Activated naive CD4-positive, alpha-beta T cell treated with anti-CD3 and anti-CD28 coated beads, Interleukin-2, amount 50 U/mL, for 16 hours (primary cell): ENCODE data around the gene MED27.

Source experiments
- DNase-seq: peaks from one replicate; pipeline ENCODE4 v3.0.0-alpha.2; 2020

MED27 gene

DNA sequence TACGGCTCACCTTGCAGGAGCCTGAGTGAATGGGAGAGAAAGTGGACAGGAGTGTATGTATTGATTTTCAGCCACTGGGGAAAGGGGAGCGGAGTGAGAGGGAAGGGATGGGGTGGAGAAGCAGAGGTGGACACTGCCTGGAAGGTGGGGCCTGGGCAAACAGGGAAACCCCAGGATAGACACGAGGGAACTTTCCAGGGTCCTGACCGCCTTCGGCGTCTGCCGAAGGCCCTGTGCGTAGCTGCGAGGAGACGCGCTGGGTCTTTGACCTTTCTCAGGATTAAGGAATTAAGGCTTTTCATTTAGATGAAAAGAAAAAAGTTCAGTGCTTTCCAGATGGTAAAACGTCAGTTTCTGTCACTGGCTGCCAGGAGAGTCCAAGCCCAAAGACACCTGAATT, 205.2 kb downstream of the MED27 start:
- DNase-seq, result no peak

DNA sequence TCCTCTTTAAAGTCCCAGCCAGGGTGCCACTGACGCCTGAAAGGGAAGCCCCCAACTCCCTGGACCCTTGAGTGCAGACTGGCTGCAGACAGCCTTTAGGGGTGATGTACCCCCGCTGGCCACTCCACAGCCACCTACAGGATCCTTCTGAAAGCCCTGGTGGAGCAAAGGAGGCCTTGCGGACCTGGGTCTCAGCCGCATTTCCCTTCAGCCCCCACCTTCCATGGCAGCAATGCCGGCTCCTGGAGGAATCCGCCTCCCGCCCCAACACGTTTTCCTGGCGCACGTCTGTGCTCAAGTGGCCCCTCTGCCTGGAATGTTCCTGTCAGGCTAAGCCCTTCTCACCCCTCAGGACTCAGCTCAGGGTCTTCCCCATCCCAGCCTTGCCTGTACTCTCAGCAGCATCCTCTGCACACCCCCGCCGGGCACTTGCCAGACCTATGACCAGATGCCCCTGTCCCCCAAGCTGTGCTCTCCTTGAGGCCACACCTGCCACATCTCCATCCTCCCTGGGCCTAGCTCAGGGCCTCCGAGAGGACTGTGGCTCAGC, 205.7 kb downstream of the MED27 start:
- no peak for DNase-seq

DNA sequence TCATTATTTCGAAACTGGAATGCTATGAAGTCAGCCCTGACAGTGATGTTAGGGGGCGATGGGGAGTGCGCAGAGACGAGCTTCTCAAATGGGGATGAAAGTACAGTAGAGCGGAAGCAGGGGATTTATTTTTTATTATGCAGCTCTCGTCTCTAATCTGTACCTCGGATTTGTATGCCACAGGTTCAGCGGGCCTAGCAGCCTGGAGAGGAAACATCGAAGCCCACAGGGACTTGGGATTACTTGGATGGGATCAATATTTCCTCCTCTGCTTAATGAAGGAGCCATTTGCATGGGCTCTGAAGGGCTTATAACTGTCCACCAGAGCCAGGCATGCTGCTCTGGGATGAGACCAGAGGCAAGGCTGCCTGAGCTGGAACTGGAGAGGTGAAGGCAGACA, 206.3 kb downstream of the MED27 start:
- no peak for DNase-seq

DNA sequence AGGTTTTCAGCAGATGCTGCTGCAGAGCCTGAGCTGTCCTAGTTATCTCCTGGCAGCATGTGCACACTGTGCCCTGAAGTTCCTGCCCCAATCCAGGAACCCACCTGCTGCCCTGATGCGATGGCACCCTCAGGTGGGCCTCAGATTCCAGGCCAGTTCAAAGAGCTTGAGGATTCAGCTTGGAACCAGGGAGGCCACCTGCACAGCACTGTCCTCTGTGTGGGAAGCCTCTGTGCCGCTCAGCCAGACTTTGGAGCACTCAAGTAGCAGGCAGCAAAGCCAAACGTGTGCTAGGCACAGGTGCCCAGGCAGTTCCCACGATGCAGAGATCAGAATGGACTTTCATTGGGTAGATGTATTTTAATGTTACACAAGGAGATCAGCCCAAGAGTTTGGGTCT, 207.0 kb downstream of the MED27 start:
- DNase-seq, result no peak

DNA sequence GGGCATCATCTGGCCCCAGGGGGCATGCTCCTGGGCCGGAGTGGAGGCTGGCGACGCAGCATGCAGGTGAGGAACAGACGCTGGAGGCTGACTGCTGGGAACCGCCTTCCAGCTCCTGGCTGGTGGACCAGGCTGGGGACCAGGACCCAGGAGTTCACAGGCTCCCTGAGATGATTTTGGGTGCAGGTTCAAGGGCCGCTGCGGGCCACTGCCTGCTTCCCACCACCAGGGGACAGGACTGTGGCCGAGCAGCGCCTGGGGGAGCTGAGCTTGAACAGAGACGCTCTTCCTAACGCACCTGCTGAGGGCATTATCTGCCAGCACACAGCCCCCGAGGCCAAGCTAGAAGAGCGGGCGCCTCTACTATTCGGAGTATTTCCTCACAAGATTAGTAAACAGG, 207.7 kb downstream of the MED27 start:
- no peak for DNase-seq

DNA sequence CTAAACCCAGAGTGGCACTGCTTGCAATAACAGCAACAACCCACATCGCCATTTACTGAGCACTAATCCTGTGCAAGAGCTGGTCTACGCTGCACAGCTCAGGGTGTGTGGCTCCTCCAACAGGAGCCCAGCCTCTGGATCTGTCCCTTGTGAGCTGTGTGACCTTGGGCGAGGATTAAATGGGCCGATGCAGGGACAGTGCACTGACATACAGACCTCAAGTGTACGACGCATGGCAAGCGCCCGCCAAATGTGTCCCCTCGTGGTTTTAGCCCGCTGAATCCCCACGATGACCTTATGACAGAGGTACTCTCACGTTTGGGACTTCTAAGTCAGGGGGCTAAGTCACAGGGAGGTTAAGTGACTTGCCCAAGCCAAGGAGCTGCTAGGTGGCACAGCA, 209.5 kb downstream of the MED27 start:
- no peak for DNase-seq

DNA sequence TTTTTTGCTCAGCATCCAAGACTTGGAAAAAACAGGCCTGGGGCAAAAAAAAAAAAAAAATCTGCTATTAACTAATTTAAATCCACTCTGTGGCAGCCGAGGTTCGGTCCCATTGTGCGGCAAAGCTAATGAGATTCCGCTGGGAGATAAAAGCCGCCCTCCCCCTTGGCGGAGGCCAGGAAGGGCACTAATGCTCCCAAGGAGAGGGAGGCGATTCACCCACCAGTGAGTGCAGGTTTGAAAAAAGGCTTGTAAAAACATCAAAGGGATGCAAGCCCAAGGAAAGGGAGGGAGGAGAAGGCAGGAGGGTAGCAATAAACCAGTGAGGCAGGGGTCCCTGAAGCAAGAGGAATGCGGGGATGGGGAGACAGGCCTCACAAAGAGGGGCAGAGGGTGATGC, 210.3 kb downstream of the MED27 start:
- no peak for DNase-seq

DNA sequence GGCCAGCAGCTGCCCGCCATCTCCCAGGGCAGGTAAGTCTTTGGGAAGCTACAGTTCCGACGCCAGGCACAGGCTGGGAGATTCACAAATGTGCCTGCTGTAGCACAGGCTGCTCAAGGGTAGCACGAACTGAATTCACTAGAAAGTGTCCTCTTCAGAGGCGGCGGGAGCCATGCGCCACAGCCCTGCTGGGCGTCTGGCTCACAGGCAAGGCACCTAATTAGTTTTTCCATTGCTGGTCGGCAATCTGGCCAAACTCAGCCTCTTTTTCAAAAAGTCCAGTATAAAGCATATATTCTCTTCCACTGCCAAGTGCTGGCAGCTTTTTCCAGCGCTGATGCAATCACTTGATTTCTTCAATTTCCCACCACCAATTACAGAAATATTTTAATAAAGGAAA, 210.9 kb downstream of the MED27 start:
- DNase-seq, result no peak

DNA sequence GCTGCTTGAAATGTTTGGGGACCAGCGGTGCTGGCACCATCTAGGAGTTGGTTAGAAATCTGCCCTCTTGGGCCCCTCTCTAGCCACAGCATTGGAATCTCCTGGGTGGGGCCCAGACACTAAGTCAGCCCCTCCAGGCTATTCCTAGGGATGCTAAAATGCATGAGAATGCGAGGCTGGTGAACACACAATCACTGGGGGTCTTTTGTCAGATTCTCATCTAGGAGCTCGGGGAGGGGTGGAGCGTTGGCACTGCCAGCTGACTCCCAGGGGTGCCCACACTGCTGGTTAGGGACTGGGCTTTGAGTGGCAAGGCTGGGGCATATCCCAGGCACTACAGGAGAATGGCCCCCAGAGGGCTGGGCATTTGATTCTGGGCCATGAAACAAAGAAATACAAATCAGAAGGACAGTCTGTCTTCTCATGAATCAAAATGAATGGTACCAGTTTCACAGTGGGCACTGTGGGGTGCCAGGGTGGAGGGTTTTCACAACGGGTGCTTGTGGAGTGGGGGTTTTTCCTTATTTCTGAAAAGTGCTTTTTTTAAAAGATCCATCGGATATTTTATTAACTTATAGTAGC, 212.0 kb downstream of the MED27 start:
- DNase-seq, result no peak

DNA sequence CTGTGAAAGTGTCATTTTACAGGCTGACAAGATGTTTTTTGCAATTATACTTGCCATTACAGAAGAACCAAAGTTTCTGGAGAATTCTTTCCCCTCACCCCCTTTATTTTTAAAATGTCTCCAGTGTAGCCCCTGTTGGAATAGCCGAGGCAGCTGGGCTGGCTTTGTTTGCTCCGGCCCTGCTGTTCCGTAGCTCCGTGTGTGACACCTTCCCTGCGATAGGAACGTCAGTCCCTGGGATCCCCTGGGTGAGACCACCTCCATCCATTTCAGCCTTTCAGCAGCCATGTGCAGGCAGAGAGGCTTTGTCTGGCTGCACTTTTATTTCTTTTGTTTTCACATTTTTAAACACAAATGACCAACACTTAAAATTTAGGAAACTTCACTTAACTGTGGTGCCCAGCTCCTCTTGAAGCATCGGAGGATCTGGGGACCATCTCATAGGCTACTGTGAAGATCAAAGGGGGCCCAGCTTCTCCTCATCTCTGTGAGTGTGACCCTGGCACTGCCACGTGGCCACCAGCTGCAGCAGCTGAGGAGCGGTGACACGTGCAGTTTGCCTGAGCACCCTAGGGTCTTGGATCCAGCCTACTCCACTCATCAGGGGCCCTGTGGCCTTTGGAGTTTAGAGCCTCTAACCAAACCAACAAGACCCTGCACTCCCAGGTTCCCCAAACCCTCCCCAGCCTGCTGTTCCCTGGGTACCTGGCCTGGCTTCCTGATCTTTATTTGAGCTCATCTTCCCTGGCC, 214.0 kb downstream of the MED27 start:
- DNase-seq, result no peak

DNA sequence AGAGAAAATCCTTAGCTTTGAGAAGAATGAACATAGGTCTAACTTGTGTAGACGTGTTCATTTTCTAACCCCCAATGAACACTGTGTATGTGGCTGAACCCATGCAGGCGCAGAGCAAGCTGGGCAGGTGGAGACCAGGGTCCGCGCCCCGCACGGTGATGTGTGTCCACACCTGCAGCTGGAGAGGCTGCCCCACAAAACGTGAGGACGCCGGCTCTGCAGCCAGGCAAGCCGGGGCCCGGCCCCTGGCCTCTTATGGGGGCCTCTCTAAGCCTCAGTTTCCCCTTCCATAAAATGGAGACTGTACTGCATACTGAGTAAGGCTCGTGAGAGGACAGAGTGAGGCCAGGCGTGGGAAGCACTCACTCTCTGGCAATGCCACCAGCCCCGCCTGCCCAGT, 215.1 kb downstream of the MED27 start:
- DNase-seq, result no peak

DNA sequence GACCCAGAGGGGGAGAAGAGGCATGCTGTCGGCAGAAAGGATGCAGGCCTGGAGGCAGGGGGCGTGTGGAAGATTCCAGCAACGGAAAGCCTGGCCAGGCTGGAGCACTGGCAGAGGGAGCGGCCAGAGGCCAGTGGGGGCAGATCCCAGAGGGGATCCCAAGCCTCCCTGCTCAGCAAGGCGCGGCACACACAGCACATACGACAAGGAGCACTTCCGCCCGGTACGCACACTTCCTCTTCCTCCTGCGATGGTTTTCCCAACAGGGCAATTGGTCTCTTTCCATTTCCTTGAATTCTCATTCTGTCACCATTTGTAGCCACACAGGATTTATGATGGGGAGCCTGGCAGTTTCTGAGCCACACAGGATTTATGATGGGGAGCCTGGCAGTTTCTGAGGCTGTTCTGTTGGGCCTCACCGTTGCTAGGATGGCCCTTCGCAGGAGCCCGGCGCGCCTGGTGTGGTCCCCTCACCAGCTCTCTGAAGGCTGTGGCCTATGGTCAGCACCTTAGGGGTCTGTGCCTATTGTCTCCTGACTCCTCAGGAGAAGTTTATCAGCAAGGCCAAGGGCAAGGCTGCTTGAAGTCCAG, 216.3 kb downstream of the MED27 start:
- DNase-seq, result no peak

DNA sequence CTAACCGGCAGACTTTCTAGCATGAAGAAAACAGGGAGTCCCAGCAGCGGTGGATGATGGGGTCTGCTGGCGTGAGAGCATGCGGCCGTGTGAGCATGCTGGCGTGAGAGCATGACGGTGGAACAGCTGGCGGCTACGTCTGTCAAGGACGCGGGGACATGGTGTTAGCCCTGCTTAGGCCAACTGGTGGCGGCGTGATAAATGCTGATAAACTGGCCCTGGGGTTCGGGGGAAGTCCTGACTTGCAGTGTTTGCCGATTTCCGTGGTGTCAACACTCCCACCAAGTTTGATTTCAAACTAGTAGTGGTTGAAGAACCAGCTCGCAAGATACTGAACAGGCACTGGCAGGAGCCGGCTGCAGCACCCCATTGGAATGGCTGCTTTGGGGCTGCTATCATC, 217.4 kb downstream of the MED27 start:
- DNase-seq, result no peak

DNA sequence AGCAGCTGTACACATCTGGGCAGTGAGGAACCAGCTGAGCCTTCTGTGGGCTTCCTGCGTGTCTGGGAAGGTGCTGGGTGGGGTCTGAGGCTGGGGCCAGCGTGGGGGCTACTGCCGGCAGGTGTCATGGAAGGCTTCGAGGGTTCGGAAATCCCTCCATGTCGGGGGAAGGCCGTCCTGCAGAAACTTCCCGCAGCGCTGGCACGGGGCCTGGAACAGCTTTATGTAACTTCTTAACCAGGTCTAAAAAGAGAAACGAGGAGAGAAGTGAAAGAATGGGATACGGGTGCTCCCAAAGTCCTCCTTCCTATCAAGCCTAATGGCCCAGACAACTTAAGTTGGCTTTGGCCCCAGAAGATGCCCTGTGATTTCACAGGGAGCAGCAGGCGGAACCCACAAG, 219.2 kb downstream of the MED27 start:
- no peak for DNase-seq

DNA sequence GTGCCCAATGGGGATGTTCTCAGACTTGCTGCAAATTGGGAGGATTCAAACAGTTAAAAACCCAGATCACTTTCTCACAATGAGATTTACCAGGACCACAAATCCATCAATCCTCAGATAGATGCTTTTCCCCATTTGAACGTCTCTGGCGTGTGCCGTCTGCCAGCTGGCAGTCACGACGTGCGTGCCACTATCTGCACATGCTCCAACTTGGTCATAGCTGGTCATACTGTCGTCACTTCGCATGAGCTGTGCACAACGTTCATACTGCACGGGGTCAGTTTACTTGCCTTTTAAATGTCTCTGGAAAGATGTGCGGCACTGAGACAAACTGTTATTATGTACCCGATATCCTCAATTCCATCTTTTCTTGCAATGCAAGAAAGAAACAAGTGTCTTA, 221.5 kb downstream of the MED27 start:
- DNase-seq, result no peak

DNA sequence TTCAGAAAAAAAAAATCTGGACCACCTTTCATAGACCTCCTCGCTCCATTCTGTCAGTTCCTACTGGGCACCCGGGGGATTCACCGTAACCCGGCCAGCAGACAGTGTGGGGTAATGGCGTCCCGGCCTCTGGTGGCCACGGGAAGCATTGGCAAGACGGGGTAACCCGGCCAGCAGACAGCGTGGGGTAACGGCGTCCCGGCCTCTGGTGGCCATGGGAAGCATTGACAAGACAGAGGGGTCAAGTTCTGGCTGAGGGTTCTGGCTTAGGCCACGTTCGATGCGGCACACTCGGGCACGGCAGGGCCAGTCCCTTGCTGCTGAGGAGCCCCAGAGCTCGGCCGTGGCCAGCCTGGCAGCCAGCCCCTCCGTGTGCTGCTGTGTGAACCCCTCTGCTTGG, 223.6 kb downstream of the MED27 start:
- no peak for DNase-seq

DNA sequence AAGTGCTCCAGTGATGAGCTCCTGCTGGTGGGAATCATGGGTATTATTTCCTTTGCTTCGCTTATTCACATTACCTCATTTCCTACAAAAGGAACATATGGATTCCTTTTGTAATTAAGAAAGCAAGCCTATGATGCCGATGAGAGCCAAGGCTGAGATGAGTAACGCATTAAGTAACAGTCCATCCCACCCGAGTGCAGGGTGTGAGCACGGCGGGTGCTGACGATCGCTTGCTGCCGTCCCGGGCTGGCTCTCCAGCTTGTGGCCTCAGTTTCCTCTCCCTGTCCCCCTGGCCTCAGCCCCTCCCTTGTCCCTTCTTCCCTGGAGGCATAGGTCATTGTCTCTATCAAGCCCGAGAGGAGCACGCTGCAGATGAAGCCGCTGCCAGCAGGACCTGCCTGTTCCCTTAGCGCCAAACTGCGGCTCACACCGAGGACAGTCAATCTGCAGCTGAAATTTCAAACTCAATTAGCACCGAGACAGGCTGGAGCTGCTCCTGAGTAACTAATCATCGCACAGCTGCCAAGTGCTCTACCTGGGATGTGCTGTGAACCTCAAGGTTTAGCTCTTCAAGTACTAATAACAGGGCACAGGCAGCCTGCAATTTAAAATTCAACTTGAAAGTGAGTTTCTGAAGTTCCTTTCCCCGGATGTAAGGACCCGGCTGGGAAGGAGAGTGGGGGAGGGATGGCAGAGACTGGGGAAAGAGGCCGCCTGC, 224.6 kb downstream of the MED27 start:
- DNase-seq, result no peak

DNA sequence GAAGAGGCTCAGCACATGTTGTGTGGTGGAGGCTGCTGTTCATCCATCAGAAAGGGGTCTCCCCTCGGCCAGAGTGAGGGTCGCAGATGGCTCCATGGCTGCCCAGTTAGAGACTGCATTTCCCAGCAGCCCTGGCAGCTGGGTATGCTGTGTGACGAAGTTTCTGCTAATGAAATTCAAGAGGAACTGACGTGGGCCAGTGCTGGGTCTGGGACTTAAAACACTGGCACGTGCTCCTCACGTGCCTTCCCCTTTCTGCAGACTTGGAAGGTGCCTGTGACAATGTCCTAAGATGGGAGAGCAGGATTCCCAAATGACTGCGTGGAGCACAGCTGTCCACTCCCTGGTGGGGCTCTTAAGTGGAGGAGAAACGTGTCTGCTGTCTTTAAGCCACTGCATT, 225.3 kb downstream of the MED27 start:
- no peak for DNase-seq

DNA sequence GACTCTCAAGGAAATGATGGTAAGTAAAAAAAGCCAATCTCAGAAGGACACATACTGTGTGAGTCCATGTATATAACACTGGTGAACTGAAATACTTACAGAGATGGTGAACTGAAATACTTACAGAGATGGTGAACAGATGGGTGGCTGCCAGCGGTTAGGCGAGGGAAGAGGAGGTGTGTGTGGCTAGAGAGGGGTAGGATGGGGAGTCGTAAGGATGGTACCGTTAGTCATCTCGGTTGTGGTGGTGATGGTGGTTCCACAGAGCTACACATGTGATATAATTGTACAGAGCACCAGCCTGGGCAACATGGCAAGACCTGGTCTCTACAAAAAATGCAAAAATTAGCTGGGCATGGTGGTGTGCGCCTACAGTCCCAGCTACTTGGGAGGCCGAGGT, 226.2 kb downstream of the MED27 start:
- no peak for DNase-seq

DNA sequence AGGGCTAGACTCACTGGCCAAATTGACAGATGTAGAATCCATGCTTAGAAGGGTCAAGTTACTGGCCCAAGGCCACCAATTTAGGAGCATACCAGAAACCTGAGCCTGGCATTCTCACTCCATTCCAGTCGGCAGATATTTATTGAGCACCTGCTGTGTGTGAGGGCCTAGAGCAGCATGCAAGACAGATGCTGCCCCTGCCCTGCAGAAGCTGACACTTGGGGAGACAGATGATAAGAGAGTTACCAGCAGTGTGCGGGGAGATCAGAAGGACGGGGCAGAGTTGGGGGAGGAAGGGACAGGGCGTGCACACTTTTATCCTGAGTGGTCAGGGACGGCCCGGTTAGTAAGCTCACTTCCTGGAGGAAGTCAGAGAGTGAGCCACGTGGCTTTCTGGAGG, 228.3 kb downstream of the MED27 start:
- no peak for DNase-seq

DNA sequence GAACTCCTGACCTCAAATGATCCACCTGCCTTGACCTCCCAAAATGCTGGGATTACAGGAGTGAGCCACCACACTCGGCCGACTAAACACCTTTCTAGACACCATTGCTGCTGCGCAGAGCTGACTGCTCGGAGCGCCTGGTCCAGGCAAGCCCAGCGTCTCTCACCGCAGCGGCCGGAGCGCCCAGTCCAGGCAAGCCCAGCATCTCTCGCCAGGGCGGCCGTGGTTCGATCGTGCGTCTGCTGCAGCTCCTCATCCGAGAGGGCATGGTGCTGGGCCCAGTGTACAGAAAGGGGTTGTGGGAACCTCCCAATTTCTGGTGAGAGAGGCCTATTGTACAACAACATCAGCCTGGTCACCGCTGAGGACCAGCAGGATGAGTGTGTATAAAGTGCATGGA, 230.3 kb downstream of the MED27 start:
- DNase-seq, result no peak

DNA sequence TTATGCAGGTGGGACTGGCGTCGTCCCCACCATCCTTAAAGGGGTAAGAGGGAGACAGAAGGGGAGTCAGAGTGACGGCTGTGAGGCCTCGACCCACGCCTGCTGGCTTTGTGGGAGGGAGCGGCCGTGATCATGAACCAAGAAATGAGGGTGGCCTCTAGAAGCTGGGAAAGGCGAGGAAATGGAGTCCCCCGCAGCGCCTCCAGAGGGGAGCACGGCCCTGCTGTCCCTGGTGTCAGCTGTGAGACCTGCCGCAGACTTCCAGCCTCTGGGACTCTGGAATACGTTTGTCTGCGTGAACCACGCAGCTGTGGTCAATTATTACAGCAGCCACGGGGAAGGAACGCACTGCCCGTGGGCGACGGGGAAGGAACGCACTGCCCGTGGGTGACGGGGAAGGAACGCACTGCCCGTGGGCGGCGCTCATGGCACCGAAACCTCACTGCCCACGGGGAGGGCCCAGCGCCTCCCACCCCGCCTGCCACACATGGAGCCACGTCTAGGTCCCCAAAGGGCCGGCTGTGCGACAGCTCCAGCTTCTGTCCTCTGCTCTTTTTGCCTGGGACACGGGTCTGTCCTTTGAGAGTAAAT, 231.0 kb downstream of the MED27 start:
- no peak for DNase-seq

DNA sequence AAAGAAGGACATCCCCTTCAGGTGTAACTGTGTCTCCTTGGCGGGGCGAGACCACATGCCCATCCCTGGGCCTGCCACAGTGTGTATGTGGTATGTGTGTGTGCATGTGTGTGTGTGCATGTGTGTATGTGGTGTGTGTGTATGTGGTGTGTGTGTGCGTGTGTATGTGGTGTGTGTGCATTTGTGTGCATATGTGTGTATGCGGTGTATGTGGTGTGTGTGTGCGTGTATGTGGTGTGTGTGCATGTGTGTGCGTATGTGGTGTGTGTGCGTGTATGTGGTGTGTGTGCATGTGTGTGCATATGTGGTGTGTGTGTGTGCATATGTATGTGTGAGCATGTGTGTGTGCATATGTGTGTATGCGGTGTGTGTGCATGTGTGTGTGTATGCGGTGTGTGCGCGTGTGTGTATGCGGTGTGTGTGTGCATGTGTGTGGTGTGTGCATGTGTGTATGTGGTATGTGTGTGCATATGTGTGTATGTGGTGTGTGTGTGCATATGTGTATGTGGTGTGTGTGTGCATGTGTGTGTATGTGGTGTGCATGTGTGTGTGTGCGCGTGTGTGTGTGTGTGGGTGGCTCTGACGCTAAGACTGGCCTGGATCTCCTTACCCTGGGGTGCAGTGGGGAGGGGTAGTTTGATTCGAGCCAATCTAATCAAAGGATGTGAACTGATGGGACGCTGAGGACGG, 231.9 kb downstream of the MED27 start:
- DNase-seq, result no peak
